IMR-90 (cell line): ENCODE data around the gene ATP5PO. TPM values are rescaled to one million over a fixed set of nuclear protein-coding genes. Genes with fewer than 3 reads are reported as not detected.

ENCODE experiments used
- ATAC-seq: fragments of 200-7000 bp; cut with Tn5 transposase; 2 replicates; pipeline ENCODE4 v1.9.1; 2020; ENCODE audit warnings: low read depth, mild to moderate bottlenecking, moderate library complexity
- BruUV-seq: library from RNA; stranded (reverse); fragments of 400-500 nt; replicated peaks from 2 replicates; lab custom pipeline; 2021; lab: Mats Ljungman, UMichigan
- CTCF ChIA-PET: fragments of 300-600 bp; formaldehyde crosslinking; extraction: SDS; loops from one replicate; lab custom pipeline; 2021; ENCODE audit warnings: antibody characterized with exemption; lab: Yijun Ruan, JAX
- POLR2A ChIA-PET: fragments of 300-600 bp; sonication (Branson Sonifier 250); formaldehyde crosslinking; loops from one replicate; lab custom pipeline; 2022; ENCODE audit warnings: antibody characterized with exemption; ENCODE audit not compliant: unreplicated experiment; lab: Charles Lee
- DNase-seq: peaks from one replicate; pipeline ENCODE4 v3.0.0; 2013
- H2AFZ ChIP-seq: replicated peaks from 2 replicates; pipeline ENCODE3; 2013; ENCODE audit warnings: low read length, mild to moderate bottlenecking; ENCODE audit not compliant: poor library complexity
- H2AK5ac ChIP-seq: 2 replicates; pipeline ENCODE4 v1.6.1; 2013; ENCODE audit warnings: low read depth, low read length, inconsistent platforms
- H2AK9ac ChIP-seq: replicated peaks from 2 replicates; pipeline ENCODE3; 2013; ENCODE audit warnings: mild to moderate bottlenecking, low read depth, low read length, moderate library complexity; ENCODE audit not compliant: poor library complexity
- H2BK120ac ChIP-seq: 2 replicates; pipeline ENCODE4 v1.6.1; 2013; ENCODE audit warnings: low read depth, low read length, inconsistent platforms
- H2BK15ac ChIP-seq: 3 replicates; pipeline ENCODE4 v1.6.1; 2013; ENCODE audit warnings: low read depth, low read length, inconsistent platforms
- H2BK20ac ChIP-seq: 2 replicates; pipeline ENCODE4 v1.6.1; 2013; ENCODE audit warnings: low read depth, mild to moderate bottlenecking, inconsistent platforms, low read length, moderate library complexity
- H2BK5ac ChIP-seq: 2 replicates; pipeline ENCODE4 v1.6.1; 2013; ENCODE audit warnings: mild to moderate bottlenecking, low read depth, low read length, inconsistent platforms; ENCODE audit not compliant: poor library complexity, severe bottlenecking
- H3K14ac ChIP-seq: replicated peaks from 2 replicates; pipeline ENCODE4 v1.6.1; 2013; ENCODE audit warnings: low read depth, low read length, inconsistent platforms
- H3K18ac ChIP-seq: 2 replicates; pipeline ENCODE4 v1.6.1; 2013; ENCODE audit warnings: low read depth, low read length, control low read depth
- H3K23ac ChIP-seq: 2 replicates; pipeline ENCODE4 v1.6.1; 2013; ENCODE audit warnings: low read depth, low read length, inconsistent platforms
- H3K27ac ChIP-seq: 2 replicates; pipeline ENCODE4 v1.5.1; 2013; ENCODE audit warnings: mild to moderate bottlenecking, control low read depth, low read length; ENCODE audit not compliant: insufficient read depth
- H3K27me3 ChIP-seq: 2 replicates; pipeline ENCODE4 v1.6.1; 2013; ENCODE audit warnings: low read length; ENCODE audit not compliant: control insufficient read depth, insufficient read depth
- H3K36me3 ChIP-seq: 2 replicates; pipeline ENCODE4 v1.6.1; 2013; ENCODE audit warnings: low read length, mixed read lengths; ENCODE audit not compliant: control insufficient read depth, insufficient read depth
- H3K4ac ChIP-seq: 2 replicates; pipeline ENCODE4 v1.6.1; 2013; ENCODE audit warnings: low read depth, low read length, inconsistent platforms
- H3K4me1 ChIP-seq: 2 replicates; pipeline ENCODE4 v1.6.1; 2013; ENCODE audit warnings: low read length, mixed read lengths; ENCODE audit not compliant: control insufficient read depth, insufficient read depth
- H3K4me2 ChIP-seq: 2 replicates; pipeline ENCODE4 v1.6.1; 2013; ENCODE audit warnings: low read depth, mild to moderate bottlenecking, control low read depth, low read length, moderate library complexity
- H3K4me3 ChIP-seq: 2 replicates; pipeline ENCODE4 v1.5.1; 2013; ENCODE audit warnings: low read depth, mild to moderate bottlenecking, control low read depth, low read length, moderate library complexity; ENCODE audit not compliant: insufficient read depth
- H3K56ac ChIP-seq: 2 replicates; pipeline ENCODE4 v1.6.1; 2013; ENCODE audit warnings: low read length, inconsistent platforms; ENCODE audit not compliant: insufficient read depth; ENCODE audit errors: extremely low read depth
- H3K79me1 ChIP-seq, 2 experiments: 2 replicates each; pipeline ENCODE4 v1.6.1; 2013; ENCODE audit warnings: low read length in 2 of 2, inconsistent platforms in 1 of 2, low read depth in 1 of 2
- H3K9ac ChIP-seq: 2 replicates; pipeline ENCODE4 v1.6.1; 2013; ENCODE audit warnings: low read depth, low read length, control low read depth
- H3K9me1 ChIP-seq: 2 replicates; pipeline ENCODE4 v1.6.1; 2013; ENCODE audit warnings: low read length, inconsistent platforms; ENCODE audit not compliant: insufficient read depth
- H3K9me3 ChIP-seq: 2 replicates; pipeline ENCODE4 v1.6.1; 2013; ENCODE audit warnings: low read length; ENCODE audit not compliant: control insufficient read depth, insufficient read depth
- H4K20me1 ChIP-seq: 2 replicates; pipeline ENCODE4 v1.6.1; 2013; ENCODE audit warnings: low read length, inconsistent platforms; ENCODE audit not compliant: insufficient read depth
- H4K5ac ChIP-seq: 2 replicates; pipeline ENCODE4 v1.6.1; 2013; ENCODE audit warnings: mild to moderate bottlenecking, low read depth, low read length, control low read depth
- H4K8ac ChIP-seq, 2 experiments: 2 replicates each; pipeline ENCODE4 v1.6.1; 2013; ENCODE audit warnings: low read depth in 2 of 2, low read length in 2 of 2, control low read depth in 1 of 2, inconsistent platforms in 1 of 2
- H4K91ac ChIP-seq: 2 replicates; pipeline ENCODE4 v1.6.1; 2013; ENCODE audit warnings: low read depth, low read length, inconsistent platforms; ENCODE audit not compliant: insufficient read depth
- CHD1 ChIP-seq: IDR thresholded peaks from 2 replicates; pipeline ENCODE4 v1.6.1; 2012; ENCODE audit warnings: low read depth, low read length, improper control_type of control experiment
- MAZ ChIP-seq: IDR thresholded peaks from 2 replicates; pipeline ENCODE4 v1.6.1; 2012; ENCODE audit warnings: low read depth, mild to moderate bottlenecking, low read length, improper control_type of control experiment, moderate library complexity, borderline replicate concordance
- MXI1 ChIP-seq: IDR thresholded peaks from 2 replicates; pipeline ENCODE4 v1.6.1; 2012; ENCODE audit warnings: low read depth, mild to moderate bottlenecking, low read length, moderate library complexity, borderline replicate concordance
- NFE2L2 ChIP-seq: fragments of 150-350 bp; IDR thresholded peaks from 2 replicates; pipeline ENCODE4 v1.6.1; 2016; ENCODE audit warnings: low read depth, mild to moderate bottlenecking, low read length
- RCOR1 ChIP-seq: IDR thresholded peaks from 2 replicates; pipeline ENCODE4 v1.6.1; 2012; ENCODE audit warnings: mild to moderate bottlenecking, low read length, improper control_type of control experiment; ENCODE audit not compliant: insufficient replicate concordance
- RFX5 ChIP-seq: IDR thresholded peaks from 2 replicates; pipeline ENCODE4 v1.8.0; 2012; ENCODE audit warnings: low read depth, mild to moderate bottlenecking, low read length, moderate library complexity
- SMC3 ChIP-seq: fragments of 150-350 bp; IDR thresholded peaks from 2 replicates; pipeline ENCODE4 v1.6.1; 2016; ENCODE audit warnings: low read depth, mild to moderate bottlenecking, antibody characterized with exemption, low read length, moderate library complexity
- WGBS, 2 experiments: methylation state at CpG; one replicate each; pipeline versions ENCODE4 v1.1.5 to v1.1.7; 2013; ENCODE audit warnings: missing lambda C conversion rate in 2 of 2; ENCODE audit not compliant: insufficient read length in 1 of 2; ENCODE audit errors: extremely low coverage in 2 of 2; 5-methylcytosine and 5-hydroxymethylcytosine counted together
- dilution Hi-C: fragments of 300-500 bp; cut with HindIII; formaldehyde crosslinking; loops from one replicate; pipeline ENCODE4 v1.14.3; 2018; ENCODE audit warnings: low sequenced_read_pairs; ENCODE audit not compliant: unreplicated experiment
- in situ Hi-C: fragments of 300-500 bp; cut with MboI; formaldehyde crosslinking; loops from 3 replicates; pipeline ENCODE4 v1.14.3; 2019; ENCODE audit warnings: low sequenced_read_pairs, inconsistent platforms, mixed read lengths
- intact Hi-C: fragments of 100-400 bp; cut with micrococcal nuclease; formaldehyde crosslinking; loops from 2 replicates; pipeline ENCODE4 v1.10.0; 2022
- polyA plus RNA-seq, 3 experiments: library from polyadenylated mRNA; depleted of rRNA; stranded (reverse); fragments of >200 nt; gene quantifications; 2 replicates each; pipeline ENCODE4 v1.2.3, GENCODE V29; 2012; ENCODE audit warnings: low replicate concordance in 1 of 3
- total RNA-seq: library from RNA; depleted of rRNA; stranded (reverse); fragments of >200 nt; gene quantifications from 2 replicates; pipeline ENCODE4 v1.2.3, GENCODE V29; 2012
- TF ChIP-seq, protein P1 (sequence below): fragments of 150-350 bp; IDR thresholded peaks from 2 replicates; pipeline ENCODE4 v1.6.1; 2016; ENCODE audit warnings: low read depth, mild to moderate bottlenecking, low read length, moderate library complexity, borderline replicate concordance
- TF ChIP-seq, protein P2 (sequence below): conservative IDR thresholded peaks from 2 replicates; pipeline ENCODE4 v1.5.1; 2012; ENCODE audit warnings: mild to moderate bottlenecking, low read depth, low read length, improper control_type of control experiment

Gene ATP5PO
- total and polyA plus RNA-seq, 2 of the 4 experiments (the other 2 are of a cell fraction), result 237 to 250 TPM

DNA sequence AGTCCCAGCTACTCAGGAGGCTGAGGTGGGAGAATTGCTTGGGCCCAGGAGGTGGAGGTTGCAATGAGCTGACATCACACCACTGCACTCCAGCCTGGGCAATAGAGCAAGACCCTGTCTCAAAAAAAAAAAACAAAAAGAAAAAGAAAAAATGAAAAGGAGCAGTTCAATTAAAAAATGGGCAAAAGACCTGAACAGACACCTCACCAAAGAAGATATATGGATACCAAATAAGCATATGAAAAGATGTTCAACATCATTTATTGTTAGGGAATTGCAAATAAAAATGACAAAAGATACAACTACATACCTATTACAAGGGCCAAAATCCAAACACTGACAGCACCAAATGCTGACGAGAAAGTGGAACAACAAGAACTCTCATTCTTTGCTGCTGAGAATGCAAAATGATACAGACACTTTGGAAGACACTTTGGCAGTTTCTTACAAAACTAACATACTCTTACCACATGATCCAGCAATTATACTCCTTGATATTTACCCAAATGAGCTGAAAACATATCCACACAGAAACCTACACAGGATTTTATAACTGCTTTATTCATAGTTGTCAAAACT is 28.7 kb upstream of the ATP5PO start:
- Histone ChIP-seq H3K4me1 (peaks cover 18% of the 10 kb centered on the region), H2BK20ac (no peak overlapping the region), H3K14ac (no peak overlapping the region), H2AFZ (no peak overlapping the region), H3K9me1 (peaks cover 22% of the 10 kb centered on the region), H3K56ac (no peak overlapping the region), H3K4me2 (no peak overlapping the region), H3K4me3 (no peak overlapping the region), H3K27ac (no peak overlapping the region), H3K23ac (no peak overlapping the region), H2BK5ac (no peak overlapping the region), H3K27me3 (no peaks in the 10 kb centered on the region), H2AK9ac (no peak overlapping the region), H4K5ac (no peak overlapping the region), H4K91ac (no peak overlapping the region), H3K36me3 (no peaks in the 10 kb centered on the region), H3K18ac (no peak overlapping the region), H4K20me1 (no peaks in the 10 kb centered on the region), H3K9ac (no peak overlapping the region), H2AK5ac (no peak overlapping the region), H2BK15ac (no peak overlapping the region), H3K4ac (no peak overlapping the region), H2BK120ac (no peak overlapping the region), H4K8ac (no peak overlapping the region), H3K9me3 (no peaks in the 10 kb centered on the region), H3K79me1 (peaks cover 0 to 9% of the 10 kb centered on the region in 2 experiments; a peak in 1 of 4 replicates)
- dilution Hi-C loops (no loop called here), intact Hi-C loops (no loop called here), in situ Hi-C loops (no loop called here)
- POLR2A ChIA-PET, result no interaction called here
- TF ChIP-seq NFE2L2, result no peak
- no peak for TF ChIP-seq CHD1
- no peak for TF ChIP-seq SMC3
- TF ChIP-seq RCOR1, result no peak
- TF ChIP-seq RFX5, result no peak
- TF ChIP-seq, protein P1, sequence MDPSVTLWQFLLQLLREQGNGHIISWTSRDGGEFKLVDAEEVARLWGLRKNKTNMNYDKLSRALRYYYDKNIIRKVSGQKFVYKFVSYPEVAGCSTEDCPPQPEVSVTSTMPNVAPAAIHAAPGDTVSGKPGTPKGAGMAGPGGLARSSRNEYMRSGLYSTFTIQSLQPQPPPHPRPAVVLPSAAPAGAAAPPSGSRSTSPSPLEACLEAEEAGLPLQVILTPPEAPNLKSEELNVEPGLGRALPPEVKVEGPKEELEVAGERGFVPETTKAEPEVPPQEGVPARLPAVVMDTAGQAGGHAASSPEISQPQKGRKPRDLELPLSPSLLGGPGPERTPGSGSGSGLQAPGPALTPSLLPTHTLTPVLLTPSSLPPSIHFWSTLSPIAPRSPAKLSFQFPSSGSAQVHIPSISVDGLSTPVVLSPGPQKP, result no peak
- TF ChIP-seq, protein P2, sequence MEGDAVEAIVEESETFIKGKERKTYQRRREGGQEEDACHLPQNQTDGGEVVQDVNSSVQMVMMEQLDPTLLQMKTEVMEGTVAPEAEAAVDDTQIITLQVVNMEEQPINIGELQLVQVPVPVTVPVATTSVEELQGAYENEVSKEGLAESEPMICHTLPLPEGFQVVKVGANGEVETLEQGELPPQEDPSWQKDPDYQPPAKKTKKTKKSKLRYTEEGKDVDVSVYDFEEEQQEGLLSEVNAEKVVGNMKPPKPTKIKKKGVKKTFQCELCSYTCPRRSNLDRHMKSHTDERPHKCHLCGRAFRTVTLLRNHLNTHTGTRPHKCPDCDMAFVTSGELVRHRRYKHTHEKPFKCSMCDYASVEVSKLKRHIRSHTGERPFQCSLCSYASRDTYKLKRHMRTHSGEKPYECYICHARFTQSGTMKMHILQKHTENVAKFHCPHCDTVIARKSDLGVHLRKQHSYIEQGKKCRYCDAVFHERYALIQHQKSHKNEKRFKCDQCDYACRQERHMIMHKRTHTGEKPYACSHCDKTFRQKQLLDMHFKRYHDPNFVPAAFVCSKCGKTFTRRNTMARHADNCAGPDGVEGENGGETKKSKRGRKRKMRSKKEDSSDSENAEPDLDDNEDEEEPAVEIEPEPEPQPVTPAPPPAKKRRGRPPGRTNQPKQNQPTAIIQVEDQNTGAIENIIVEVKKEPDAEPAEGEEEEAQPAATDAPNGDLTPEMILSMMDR, result no peak
- TF ChIP-seq MAZ, result no peak
- TF ChIP-seq MXI1, result no peak
- no peak for DNase-seq
- CTCF ChIA-PET, result no interaction called here
- no TSS peak for BruUV-seq
- no peak for ATAC-seq
- 90% methylated on average over 1 of the region's 1 CpG; no CpG with 5 or more reads in 1 of the 2 experiments for WGBS, 2 experiments
